AG04450 (cell line): ENCODE results near the gene GRID1. TPM values are rescaled to one million over a fixed set of nuclear protein-coding genes. Genes with fewer than 3 reads are reported as not detected.

Experiments
- CTCF ChIA-PET: fragments of 300-600, 350-600 bp; formaldehyde crosslinking; extraction: SDS; loops from one replicate; lab custom pipeline; 2022; ENCODE audit warnings: antibody characterized with exemption, inconsistent platforms; lab: Charles Lee
- POLR2A ChIA-PET: fragments of 350-600 bp; formaldehyde crosslinking; extraction: SDS; loops from one replicate; lab custom pipeline; 2021; ENCODE audit warnings: antibody characterized with exemption, inconsistent platforms; lab: Yijun Ruan, JAX
- DNase-seq: peaks from one replicate; pipeline ENCODE4 v3.0.0-alpha.2; 2011; ENCODE audit warnings: low read depth, low spot score
- H3K27ac ChIP-seq: one replicate; pipeline ENCODE4 v1.5.1; 2012; ENCODE audit warnings: low read depth, low read length, control low read depth
- H3K27me3 ChIP-seq: one replicate; pipeline ENCODE4 v1.6.0; 2012; ENCODE audit warnings: low read length; ENCODE audit not compliant: control insufficient read depth, insufficient read depth
- H3K4me3 ChIP-seq: 2 replicates; pipeline ENCODE4 v1.5.1; 2011; ENCODE audit warnings: mild to moderate bottlenecking, low read depth, low read length, control low read depth
- H3K9me3 ChIP-seq: 2 replicates; pipeline ENCODE4 v1.5.1; 2012; ENCODE audit warnings: low read length; ENCODE audit not compliant: control insufficient read depth, insufficient read depth
- polyA plus RNA-seq: library from polyadenylated mRNA; depleted of rRNA; stranded (reverse); fragments of >200 nt; gene quantifications from 2 replicates; pipeline ENCODE4 v1.2.3, GENCODE V29; 2011
- TF ChIP-seq, protein P1 (sequence below): IDR thresholded peaks from 2 replicates; pipeline ENCODE4 v1.5.1; 2011; ENCODE audit warnings: low read depth, low read length, control low read depth, inconsistent platforms

GRID1 gene
- polyA plus RNA-seq, 1 experiment = not detected

DNA sequence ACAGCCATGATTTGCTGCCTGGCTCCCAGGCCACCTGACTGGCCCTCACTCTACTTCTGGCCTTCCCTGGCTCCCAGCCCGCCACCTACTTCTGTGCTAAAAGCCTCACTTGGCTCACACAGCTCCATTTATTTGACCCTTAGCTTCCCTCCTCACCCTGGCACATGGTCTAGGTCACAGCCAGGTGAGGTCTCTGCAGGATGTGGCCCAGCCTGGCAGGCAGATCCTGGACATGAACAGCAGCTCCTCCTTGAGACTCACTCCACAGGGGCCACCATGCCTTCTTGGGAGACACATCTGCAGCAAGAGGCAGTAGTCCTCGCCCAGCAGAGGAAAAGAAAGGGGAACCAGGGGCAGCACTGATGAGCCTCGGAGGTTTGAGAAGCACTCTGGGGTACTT is 64.6 kb downstream of the GRID1 start:
- Histone ChIP-seq H3K9me3 (no peaks in the 10 kb centered on the region), H3K27ac (no peak overlapping the region), H3K27me3 (no peaks in the 10 kb centered on the region), H3K4me3 (no peak overlapping the region)
- TF ChIP-seq, protein P1, sequence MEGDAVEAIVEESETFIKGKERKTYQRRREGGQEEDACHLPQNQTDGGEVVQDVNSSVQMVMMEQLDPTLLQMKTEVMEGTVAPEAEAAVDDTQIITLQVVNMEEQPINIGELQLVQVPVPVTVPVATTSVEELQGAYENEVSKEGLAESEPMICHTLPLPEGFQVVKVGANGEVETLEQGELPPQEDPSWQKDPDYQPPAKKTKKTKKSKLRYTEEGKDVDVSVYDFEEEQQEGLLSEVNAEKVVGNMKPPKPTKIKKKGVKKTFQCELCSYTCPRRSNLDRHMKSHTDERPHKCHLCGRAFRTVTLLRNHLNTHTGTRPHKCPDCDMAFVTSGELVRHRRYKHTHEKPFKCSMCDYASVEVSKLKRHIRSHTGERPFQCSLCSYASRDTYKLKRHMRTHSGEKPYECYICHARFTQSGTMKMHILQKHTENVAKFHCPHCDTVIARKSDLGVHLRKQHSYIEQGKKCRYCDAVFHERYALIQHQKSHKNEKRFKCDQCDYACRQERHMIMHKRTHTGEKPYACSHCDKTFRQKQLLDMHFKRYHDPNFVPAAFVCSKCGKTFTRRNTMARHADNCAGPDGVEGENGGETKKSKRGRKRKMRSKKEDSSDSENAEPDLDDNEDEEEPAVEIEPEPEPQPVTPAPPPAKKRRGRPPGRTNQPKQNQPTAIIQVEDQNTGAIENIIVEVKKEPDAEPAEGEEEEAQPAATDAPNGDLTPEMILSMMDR = no peak
- ChIA-PET CTCF (no interaction called here), POLR2A (no interaction called here)
- DNase-seq = no peak

DNA sequence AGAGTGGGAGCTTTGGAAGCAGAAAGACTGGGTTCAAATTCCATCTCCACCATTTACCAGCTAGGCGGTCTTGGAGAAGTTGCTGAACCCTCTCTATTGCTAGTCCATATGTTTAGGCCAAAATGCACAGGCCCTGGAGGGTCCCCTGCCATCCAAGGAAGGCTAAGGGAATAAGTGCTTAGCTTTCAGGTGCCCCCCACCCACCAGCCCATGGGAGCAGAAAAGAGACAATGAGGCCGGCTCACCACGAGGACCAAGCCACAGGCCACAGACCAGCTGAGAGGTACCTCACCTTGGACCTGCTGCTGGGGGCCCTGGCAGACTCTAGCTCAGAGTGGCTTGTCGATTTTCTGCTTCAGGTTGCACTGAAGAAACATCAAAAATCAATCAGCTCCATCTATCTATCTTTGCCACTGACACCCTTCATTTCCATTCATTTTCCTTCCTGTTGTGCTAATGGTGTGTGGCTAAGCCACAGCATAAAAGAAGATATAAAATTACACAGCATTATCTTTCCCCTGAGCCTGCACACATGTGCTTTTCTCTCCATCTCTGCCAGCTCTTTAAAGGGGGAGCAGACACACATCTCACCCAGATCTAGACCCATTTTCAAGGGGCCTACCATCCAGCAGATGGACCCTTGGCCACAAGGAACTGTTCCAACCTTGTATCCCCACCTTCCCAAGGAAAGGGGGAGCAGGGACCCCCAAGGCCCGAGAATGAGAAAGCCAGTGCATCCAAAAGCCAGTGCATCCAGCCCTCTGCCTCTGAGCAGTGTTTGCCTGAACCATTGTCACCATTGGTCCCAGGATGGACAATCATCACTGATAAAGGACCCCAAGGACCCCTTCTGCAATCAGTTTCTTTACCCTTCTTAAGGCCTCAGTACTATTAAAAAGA is 65.4 kb downstream of the GRID1 start:
- DNase-seq = no peak
- Histone ChIP-seq H3K27me3 (no peaks in the 10 kb centered on the region), H3K9me3 (no peaks in the 10 kb centered on the region), H3K27ac (no peak overlapping the region), H3K4me3 (no peak overlapping the region)
- POLR2A ChIA-PET = no interaction called here
- TF ChIP-seq, protein P1 = no peak
- CTCF ChIA-PET = no interaction called here

DNA sequence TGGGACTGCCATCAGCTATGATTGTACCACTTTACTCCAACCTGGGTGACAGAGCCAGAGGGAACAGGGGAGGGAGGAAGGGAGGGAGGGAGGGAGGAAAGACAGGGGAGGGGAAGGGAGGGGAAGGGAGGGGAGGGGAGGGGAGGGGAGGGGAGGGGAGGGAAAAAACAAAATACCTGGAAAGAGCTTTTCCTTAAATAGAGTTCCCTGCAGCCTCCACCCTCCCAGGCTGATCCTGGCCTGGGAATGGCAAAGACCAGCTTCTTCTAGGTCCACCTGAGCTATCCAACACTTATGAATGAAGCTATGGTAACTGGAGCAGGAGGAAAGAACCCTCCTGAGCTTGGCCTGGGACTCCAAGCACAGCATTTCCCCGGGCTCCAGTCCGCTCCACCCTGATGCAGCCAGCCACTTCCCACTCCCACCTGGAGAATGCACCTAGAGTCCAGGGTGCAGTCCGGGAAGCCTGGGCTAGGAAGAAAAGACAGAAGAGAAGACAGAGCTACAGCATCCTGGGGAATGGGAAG is 66.1 kb downstream of the GRID1 start:
- TF ChIP-seq, protein P1 = no peak
- H3K4me3 ChIP-seq = no peak overlapping the region
- CTCF ChIA-PET = no interaction called here

DNA sequence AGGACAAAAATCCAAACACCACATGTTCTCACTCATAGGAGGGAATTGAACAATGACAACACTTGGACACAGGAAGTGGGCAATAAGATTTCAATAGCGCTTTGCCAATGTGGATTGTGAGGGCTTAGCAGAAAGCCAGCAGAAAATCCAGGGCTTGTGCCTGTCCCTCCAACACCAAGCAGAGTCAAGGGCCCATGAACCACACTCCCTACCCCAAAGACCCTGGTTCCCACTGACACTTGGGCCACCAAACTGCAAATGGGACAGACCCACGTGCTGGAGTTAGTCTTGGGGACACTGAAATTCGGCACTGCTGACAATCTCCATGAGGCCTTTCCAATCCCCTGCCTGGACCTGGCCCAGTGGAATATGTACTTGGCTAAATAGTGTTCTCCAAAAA is 67.0 kb downstream of the GRID1 start:
- no peak overlapping the region for H3K27ac ChIP-seq
- CTCF ChIA-PET = no interaction called here
- TF ChIP-seq, protein P1 = no peak

More for the DNA sequence above, 66.1 kb downstream of the GRID1 start:
- H3K27me3 ChIP-seq = no peaks in the 10 kb centered on the region
- H3K9me3 ChIP-seq = no peaks in the 10 kb centered on the region
- no peak overlapping the region for H3K27ac ChIP-seq
- DNase-seq = no peak
- POLR2A ChIA-PET = no interaction called here

DNA sequence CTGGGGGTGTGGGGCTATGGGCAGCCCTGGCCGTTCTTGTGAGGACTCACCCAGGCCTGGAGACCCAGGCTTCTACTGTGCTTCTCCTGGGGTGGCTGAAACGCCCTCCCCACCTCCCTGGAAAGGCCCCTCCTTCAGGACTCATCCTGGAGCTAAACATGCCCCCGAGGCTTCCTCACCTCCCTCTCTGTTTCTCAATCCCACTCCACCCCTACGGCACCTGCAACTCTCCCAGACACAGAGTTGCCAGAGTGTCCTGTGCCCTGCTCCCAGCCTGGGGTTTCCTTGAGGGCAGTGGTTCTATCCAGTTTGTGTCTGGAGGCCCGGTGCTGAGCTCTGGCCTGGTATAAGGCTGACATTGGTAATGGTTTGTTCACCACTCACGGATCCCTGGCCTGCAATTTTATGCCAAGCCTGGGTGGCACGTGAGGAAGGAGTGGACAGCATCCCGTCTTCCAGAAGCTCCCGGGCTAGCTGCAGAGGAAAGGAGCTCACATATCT is 68.0 kb downstream of the GRID1 start:
- Histone ChIP-seq H3K27me3 (no peaks in the 10 kb centered on the region), H3K27ac (no peak overlapping the region), H3K9me3 (no peaks in the 10 kb centered on the region), H3K4me3 (no peak overlapping the region)
- CTCF ChIA-PET = no interaction called here
- POLR2A ChIA-PET = no interaction called here
- no peak for DNase-seq
- TF ChIP-seq, protein P1 = no peak

More for the DNA sequence above, 67.0 kb downstream of the GRID1 start:
- Histone ChIP-seq H3K27me3 (no peaks in the 10 kb centered on the region), H3K9me3 (no peaks in the 10 kb centered on the region), H3K4me3 (no peak overlapping the region)
- POLR2A ChIA-PET = no interaction called here
- no peak for DNase-seq
